Sigmoid colon (tissue), 7 donors: ENCODE data around the gene TMEM207. TPM values are rescaled to one million over a fixed set of nuclear protein-coding genes. Genes with fewer than 3 reads are reported as not detected.

ENCODE experiments used
- DNase-seq: peaks from one replicate; pipeline ENCODE4 v3.0.0-alpha.2; 2019
- H3K27ac ChIP-seq, 4 donors: fragments of 200-600 bp; sonication (generic); one replicate each; pipeline ENCODE4 v1.5.1; 2016 to 2019; ENCODE audit warnings: mild to moderate bottlenecking in 1 of 4
- H3K27me3 ChIP-seq, 3 donors: fragments of 200-600 bp; sonication (generic); one replicate each; pipeline ENCODE4 v1.5.1; 2019; ENCODE audit warnings: mild to moderate bottlenecking in 1 of 3
- H3K36me3 ChIP-seq, 4 donors: fragments of 200-600 bp; sonication (generic); one replicate each; pipeline ENCODE4 v1.5.1; 2016 to 2019
- H3K4me1 ChIP-seq, 4 donors: fragments of 200-600 bp; sonication (generic); one replicate each; pipeline ENCODE4 v1.5.1; 2017 to 2019
- H3K4me3 ChIP-seq, 4 donors: fragments of 200-600 bp; sonication (generic); one replicate each; pipeline ENCODE4 v1.5.1; 2017 to 2019; ENCODE audit warnings: mild to moderate bottlenecking in 2 of 4, moderate library complexity in 1 of 4
- H3K9me3 ChIP-seq, 4 donors: fragments of 200-600 bp in 3 of 4; sonication (generic) in 3 of 4; one replicate each; pipeline versions ENCODE4 v1.5.1 to v1.6.1; 2013 to 2019
- EP300 ChIP-seq, 4 donors: sonication (generic); formaldehyde crosslinking; IDR thresholded peaks; one replicate each; pipeline ENCODE4 v1.6.1; 2017; ENCODE audit warnings: antibody characterized with exemption in 4 of 4
- POLR2A ChIP-seq, 2 donors: fragments of 450-650 bp; IDR thresholded peaks; one replicate each; pipeline ENCODE4 v1.6.1; 2016; ENCODE audit warnings: antibody characterized with exemption in 2 of 2, mild to moderate bottlenecking in 2 of 2, moderate library complexity in 2 of 2
- POLR2AphosphoS5 ChIP-seq, 4 donors: sonication (generic); formaldehyde crosslinking; IDR thresholded peaks; one replicate each; pipeline ENCODE4 v1.6.1; 2017; ENCODE audit warnings: antibody characterized with exemption in 4 of 4
- WGBS, 2 donors: extraction: QIAGEN DNeasy Blood & Tissue Kit; methylation state at CpG; one replicate each; pipeline ENCODE4 v1.1.7; 2013; 5-methylcytosine and 5-hydroxymethylcytosine counted together
- intact Hi-C: fragments of 100-400 bp; cut with DNase I; formaldehyde crosslinking; loops from one replicate; pipeline ENCODE4 v1.15.1; 2023
- polyA plus RNA-seq, 3 donors: library from polyadenylated mRNA; stranded (reverse); fragments of 200-250 nt; gene quantifications; one replicate each; pipeline ENCODE4 v1.2.3, GENCODE V29; 2013
- total RNA-seq, 4 donors: library from RNA; depleted of rRNA; stranded (reverse); fragments of >200 nt; gene quantifications; one replicate each; pipeline ENCODE4 v1.1.0, GENCODE V29; 2016
- TF ChIP-seq, protein P1 (sequence below), 4 experiments: fragments of 450-650 bp in 3 of 4; fragments of 200-600 bp in 1 of 4; IDR thresholded peaks; one replicate each; pipeline ENCODE4 v1.5.1; 2016 to 2019; ENCODE audit warnings: antibody characterized with exemption in 4 of 4, mild to moderate bottlenecking in 3 of 4, moderate library complexity in 2 of 4
- donor health status: healthy with polysubstance abuse.
- donor health status: Bipolar disorder and iron deficiency.
- donor health status: healthy.

TMEM207 gene
- total and polyA plus RNA-seq, 7 donors: not detected

DNA sequence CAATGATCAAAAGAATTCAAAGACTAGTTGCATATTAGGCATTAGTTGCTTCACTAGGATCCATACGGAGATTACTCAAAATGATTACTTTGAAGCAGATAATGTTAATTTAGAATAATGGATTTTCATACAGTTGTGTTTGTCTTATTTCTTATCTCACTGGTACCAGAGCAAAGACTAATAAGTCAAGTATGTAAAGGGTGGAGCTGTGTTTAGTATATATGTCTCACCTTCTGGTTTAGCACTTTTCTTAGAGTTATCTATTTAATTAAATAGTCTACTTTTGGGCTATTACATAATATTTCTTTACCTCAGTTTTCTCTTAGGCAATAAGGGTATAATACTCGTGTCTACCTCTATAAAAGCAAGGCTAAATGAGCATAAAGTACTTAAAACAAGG is 18.8 kb downstream of the TMEM207 start:
- no peaks in the 10 kb centered on the region for H3K9me3 ChIP-seq
- H3K27me3 ChIP-seq: no peaks in the 10 kb centered on the region
- no peaks in the 10 kb centered on the region for H3K4me1 ChIP-seq
- H3K27ac ChIP-seq: no peak overlapping the region
- WGBS, 2 donors: 70 to 80% methylated on average over 2 of the region's 2 CpGs
- no peak overlapping the region for H3K4me3 ChIP-seq
- TF ChIP-seq POLR2AphosphoS5 (IDR thresholded peaks at IDR 0.05): no peak
- TF ChIP-seq, protein P1, sequence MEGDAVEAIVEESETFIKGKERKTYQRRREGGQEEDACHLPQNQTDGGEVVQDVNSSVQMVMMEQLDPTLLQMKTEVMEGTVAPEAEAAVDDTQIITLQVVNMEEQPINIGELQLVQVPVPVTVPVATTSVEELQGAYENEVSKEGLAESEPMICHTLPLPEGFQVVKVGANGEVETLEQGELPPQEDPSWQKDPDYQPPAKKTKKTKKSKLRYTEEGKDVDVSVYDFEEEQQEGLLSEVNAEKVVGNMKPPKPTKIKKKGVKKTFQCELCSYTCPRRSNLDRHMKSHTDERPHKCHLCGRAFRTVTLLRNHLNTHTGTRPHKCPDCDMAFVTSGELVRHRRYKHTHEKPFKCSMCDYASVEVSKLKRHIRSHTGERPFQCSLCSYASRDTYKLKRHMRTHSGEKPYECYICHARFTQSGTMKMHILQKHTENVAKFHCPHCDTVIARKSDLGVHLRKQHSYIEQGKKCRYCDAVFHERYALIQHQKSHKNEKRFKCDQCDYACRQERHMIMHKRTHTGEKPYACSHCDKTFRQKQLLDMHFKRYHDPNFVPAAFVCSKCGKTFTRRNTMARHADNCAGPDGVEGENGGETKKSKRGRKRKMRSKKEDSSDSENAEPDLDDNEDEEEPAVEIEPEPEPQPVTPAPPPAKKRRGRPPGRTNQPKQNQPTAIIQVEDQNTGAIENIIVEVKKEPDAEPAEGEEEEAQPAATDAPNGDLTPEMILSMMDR (IDR thresholded peaks at IDR 0.05): no peak
- no peak for TF ChIP-seq POLR2A (IDR thresholded peaks at IDR 0.05)
- no peak for TF ChIP-seq EP300 (IDR thresholded peaks at IDR 0.05)
- intact Hi-C loops: no loop called here
- no peaks in the 10 kb centered on the region for H3K36me3 ChIP-seq
- no peak for DNase-seq

DNA sequence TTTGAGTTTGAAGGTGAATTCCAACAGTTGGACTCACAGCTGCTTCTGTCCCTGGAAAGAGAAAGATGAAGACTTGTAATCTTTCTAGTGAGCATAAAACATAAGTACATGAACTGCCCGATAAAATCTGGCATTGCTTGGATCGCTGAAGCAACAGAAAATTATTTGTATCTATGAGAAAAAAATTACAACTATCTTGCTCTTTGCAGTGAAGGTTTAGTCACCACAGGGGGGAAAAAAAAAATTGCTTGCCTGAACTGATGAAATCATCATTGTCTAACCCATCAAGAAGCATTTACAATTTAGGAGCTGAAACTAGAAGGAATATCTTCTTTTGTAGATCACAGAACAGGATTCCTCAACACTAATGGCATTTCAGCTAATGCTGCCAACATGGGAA is 20.0 kb downstream of the TMEM207 start:
- DNase-seq: no peak
- Histone ChIP-seq H3K4me1 (no peaks in the 10 kb centered on the region), H3K9me3 (no peaks in the 10 kb centered on the region), H3K4me3 (no peak overlapping the region), H3K36me3 (no peaks in the 10 kb centered on the region), H3K27ac (no peak overlapping the region), H3K27me3 (no peaks in the 10 kb centered on the region)
- intact Hi-C loops: loop anchor here (10.0 kb wide), 1 partner anchor 205 kb away; no protein-coding TSS in a partner anchor
- 93% methylated on average over 2 of the region's 2 CpGs for WGBS, 2 donors
- no peak for TF ChIP-seq POLR2AphosphoS5 (IDR thresholded peaks at IDR 0.05)
- no peak for TF ChIP-seq EP300 (IDR thresholded peaks at IDR 0.05)
- TF ChIP-seq POLR2A (IDR thresholded peaks at IDR 0.05): no peak
- TF ChIP-seq, protein P1 (IDR thresholded peaks at IDR 0.05): no peak

DNA sequence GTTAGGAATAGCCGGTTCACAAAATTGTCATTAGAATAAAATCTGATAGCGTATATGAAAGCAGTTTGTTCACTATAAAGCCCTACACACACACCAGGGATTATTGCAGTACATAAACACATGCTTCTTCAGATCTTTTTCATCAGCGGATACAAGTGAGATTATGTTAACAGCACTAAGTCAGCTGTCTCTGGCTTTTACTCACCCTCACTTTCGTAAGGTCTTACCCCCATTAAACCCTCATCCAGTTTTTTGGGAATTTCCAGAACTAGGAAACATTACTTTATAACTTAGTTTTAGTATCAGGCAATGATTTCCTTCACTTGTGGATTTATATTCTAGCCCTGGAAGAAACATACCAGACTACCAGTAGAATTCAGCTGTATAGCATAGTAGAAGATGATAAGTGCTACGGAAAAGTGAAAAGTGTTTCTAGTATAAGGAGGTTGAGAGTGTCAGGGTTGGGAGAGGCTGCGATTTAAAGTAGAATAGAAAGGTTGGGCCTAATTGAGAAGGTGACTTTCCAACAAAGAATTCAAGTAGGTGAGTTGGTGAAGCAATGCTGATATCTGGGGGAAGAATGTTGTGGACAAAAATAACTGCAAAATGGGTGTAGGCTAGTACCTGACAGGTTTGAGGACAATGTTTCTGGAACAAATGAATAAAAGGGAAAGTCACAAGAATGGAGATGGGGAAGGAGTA is 22.7 kb downstream of the TMEM207 start:
- 86 to 87% methylated on average over 6 of the region's 6 CpGs for WGBS, 2 donors
- TF ChIP-seq POLR2AphosphoS5 (IDR thresholded peaks at IDR 0.05) (no peak), EP300 (IDR thresholded peaks at IDR 0.05) (no peak)
- TF ChIP-seq, protein P1 (IDR thresholded peaks at IDR 0.05): no peak

DNA sequence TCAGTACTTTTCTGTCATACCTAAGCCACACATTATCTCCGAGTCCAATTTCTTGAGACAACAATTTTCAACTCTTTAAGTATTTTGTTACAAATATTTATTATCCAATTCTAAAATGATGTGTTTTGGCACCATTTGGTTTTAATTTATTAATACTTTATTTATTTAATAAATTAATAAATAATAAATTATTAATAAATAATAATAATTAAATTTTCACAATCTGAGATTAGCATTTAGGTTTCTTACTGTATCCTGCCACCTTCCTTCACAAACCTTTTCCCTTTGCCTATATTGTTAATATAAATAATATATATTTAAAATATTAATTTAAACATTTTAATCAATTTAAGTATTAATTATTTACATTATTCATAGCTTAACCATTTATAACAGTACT is 23.9 kb downstream of the TMEM207 start:
- H3K36me3 ChIP-seq: no peaks in the 10 kb centered on the region
- no peak overlapping the region for H3K27ac ChIP-seq
- TF ChIP-seq POLR2AphosphoS5 (IDR thresholded peaks at IDR 0.05) (no peak), EP300 (IDR thresholded peaks at IDR 0.05) (no peak), POLR2A (IDR thresholded peaks at IDR 0.05) (no peak)
- TF ChIP-seq, protein P1 (IDR thresholded peaks at IDR 0.05): no peak
- no peak overlapping the region for H3K4me3 ChIP-seq
- 93 to 99% methylated on average over 1 of the region's 1 CpG for WGBS, 2 donors
- no peaks in the 10 kb centered on the region for H3K27me3 ChIP-seq
- peaks cover 0 to 3% (median 0%) of the 10 kb centered on the region in 4 donors for H3K4me1 ChIP-seq
- no peak for DNase-seq
- no peaks in the 10 kb centered on the region for H3K9me3 ChIP-seq
- intact Hi-C loops: loop anchor here (10.0 kb wide), 1 partner anchor 201 kb away; no protein-coding TSS in a partner anchor

More for the DNA sequence above, 22.7 kb downstream of the TMEM207 start:
- no peaks in the 10 kb centered on the region for H3K9me3 ChIP-seq
- H3K4me3 ChIP-seq: no peak overlapping the region
- no peak for DNase-seq
- intact Hi-C loops: loop anchor here (10.0 kb wide), 1 partner anchor 202 kb away; no protein-coding TSS in a partner anchor
- H3K27me3 ChIP-seq: no peaks in the 10 kb centered on the region
- no peak overlapping the region for H3K27ac ChIP-seq
- H3K4me1 ChIP-seq: peaks cover 0 to 3% (median 0%) of the 10 kb centered on the region in 4 donors
- no peaks in the 10 kb centered on the region for H3K36me3 ChIP-seq
